Measurements from ENCODE around the gene OSBPL1A. TPM values are rescaled to one million over a fixed set of nuclear protein-coding genes. Genes with fewer than 3 reads are reported as not detected.

OSBPL1A gene
- total and polyA plus RNA-seq, 2 donors from 2014 or later = 27.0 to 40.3 TPM

GRCh38 chr18:24249716-24250115, 147.9 kb downstream of the OSBPL1A start:
- FAIRE-seq (no peak), DNase-seq (no peak)
- intact Hi-C loops (cut with DNase I) = no loop called here
- Histone ChIP-seq H3K27ac (ENCODE audit: low read depth in 2 of 2, low read length in 2 of 2) (peak overlapping the region in 1 of 2 donors; percentile 43), H3K36me3 (ENCODE audit: control insufficient read depth in 2 of 3, insufficient read depth in 3 of 3, low read length in 3 of 3) (no peaks in the 10 kb centered on the region), H3K4me3 (ENCODE audit: low read length in 3 of 3) (no peak overlapping the region), H3K9ac (ENCODE audit: low read length in 3 of 3) (no peak overlapping the region), H3K27me3 (ENCODE audit: control insufficient read depth, insufficient read depth, low read length) (no peaks in the 10 kb centered on the region), H3K9me3 (ENCODE audit: control insufficient read depth in 2 of 3, insufficient read depth in 1 of 3, low read length in 3 of 3) (no peaks in the 10 kb centered on the region), H3K4me1 (ENCODE audit: control insufficient read depth in 2 of 3, insufficient read depth in 2 of 3, low read depth in 1 of 3, low read length in 3 of 3) (peaks cover 0 to 2% (median 0%) of the 10 kb centered on the region in 3 donors)
- TF ChIP-seq CTCF (IDR thresholded peaks at IDR 0.05; ENCODE audit: borderline replicate concordance, extremely low read depth, insufficient read depth) = no peak

GRCh38 chr18:24248359-24248758, 149.3 kb downstream of the OSBPL1A start:
- intact Hi-C loops (cut with DNase I) = no loop called here
- Histone ChIP-seq H3K36me3 (ENCODE audit: control insufficient read depth in 2 of 3, insufficient read depth in 3 of 3, low read length in 3 of 3) (no peaks in the 10 kb centered on the region), H3K4me1 (ENCODE audit: control insufficient read depth in 2 of 3, insufficient read depth in 2 of 3, low read depth in 1 of 3, low read length in 3 of 3) (peaks cover 0 to 2% (median 0%) of the 10 kb centered on the region in 3 donors), H3K9me3 (ENCODE audit: control insufficient read depth in 2 of 3, insufficient read depth in 1 of 3, low read length in 3 of 3) (no peaks in the 10 kb centered on the region), H3K27ac (ENCODE audit: low read depth in 2 of 2, low read length in 2 of 2) (no peak overlapping the region), H3K27me3 (ENCODE audit: control insufficient read depth, insufficient read depth, low read length) (no peaks in the 10 kb centered on the region), H3K9ac (ENCODE audit: low read length in 3 of 3) (no peak overlapping the region), H3K4me3 (ENCODE audit: low read length in 3 of 3) (no peak overlapping the region)
- DNase-seq (no peak), FAIRE-seq (no peak)
- no peak for TF ChIP-seq CTCF (IDR thresholded peaks at IDR 0.05; ENCODE audit: borderline replicate concordance, extremely low read depth, insufficient read depth)

GRCh38 chr18:24246143-24246542, 151.5 kb downstream of the OSBPL1A start:
- no peak overlapping the region for H3K27ac ChIP-seq (ENCODE audit: low read depth in 2 of 2, low read length in 2 of 2)
- H3K9me3 ChIP-seq (ENCODE audit: control insufficient read depth in 2 of 3, insufficient read depth in 1 of 3, low read length in 3 of 3) = no peaks in the 10 kb centered on the region
- FAIRE-seq = no peak
- TF ChIP-seq CTCF (IDR thresholded peaks at IDR 0.05; ENCODE audit: borderline replicate concordance, extremely low read depth, insufficient read depth) = no peak
- no peak overlapping the region for H3K4me3 ChIP-seq (ENCODE audit: low read length in 3 of 3)
- intact Hi-C loops (cut with DNase I) = no loop called here
- DNase-seq = no peak
- H3K36me3 ChIP-seq (ENCODE audit: control insufficient read depth in 2 of 3, insufficient read depth in 3 of 3, low read length in 3 of 3) = no peaks in the 10 kb centered on the region
- no peaks in the 10 kb centered on the region for H3K27me3 ChIP-seq (ENCODE audit: control insufficient read depth, insufficient read depth, low read length)
- no peak overlapping the region for H3K9ac ChIP-seq (ENCODE audit: low read length in 3 of 3)
- H3K4me1 ChIP-seq (ENCODE audit: control insufficient read depth in 2 of 3, insufficient read depth in 2 of 3, low read depth in 1 of 3, low read length in 3 of 3) = peaks cover 0 to 2% (median 0%) of the 10 kb centered on the region in 3 donors

- Histone ChIP-seq H3K36me3 (ENCODE audit: control insufficient read depth in 2 of 3, insufficient read depth in 3 of 3, low read length in 3 of 3) (no peaks in the 10 kb centered on the region), H3K9ac (ENCODE audit: low read length in 3 of 3) (no peak overlapping the region)
- no peak for FAIRE-seq
Measured at GRCh38 chr18:24244698-24245097, 152.9 kb downstream of the OSBPL1A start.

More at GRCh38 chr18:24244698-24245097, 152.9 kb downstream of the OSBPL1A start:
- Histone ChIP-seq H3K4me1 (ENCODE audit: control insufficient read depth in 2 of 3, insufficient read depth in 2 of 3, low read depth in 1 of 3, low read length in 3 of 3) (peaks cover 0 to 2% (median 0%) of the 10 kb centered on the region in 3 donors), H3K9me3 (ENCODE audit: control insufficient read depth in 2 of 3, insufficient read depth in 1 of 3, low read length in 3 of 3) (no peaks in the 10 kb centered on the region), H3K27me3 (ENCODE audit: control insufficient read depth, insufficient read depth, low read length) (no peaks in the 10 kb centered on the region), H3K27ac (ENCODE audit: low read depth in 2 of 2, low read length in 2 of 2) (no peak overlapping the region), H3K4me3 (ENCODE audit: low read length in 3 of 3) (no peak overlapping the region)
- no peak for DNase-seq
- intact Hi-C loops (cut with DNase I) = no loop called here
- TF ChIP-seq CTCF (IDR thresholded peaks at IDR 0.05; ENCODE audit: borderline replicate concordance, extremely low read depth, insufficient read depth) = no peak

All from kidney (tissue), 14 donors.